ENCODE data around the gene ELOVL3. TPM values are rescaled to one million over a fixed set of nuclear protein-coding genes. Genes with fewer than 3 reads are reported as not detected.
"Not testable (repeated sequence)": the region's sequence is repeated elsewhere in the genome, so short reads cannot be mapped to it uniquely, and the experiment has no call there.

The ELOVL3 gene
- total RNA-seq, result 0.18 TPM in 1 of 2 replicates, not detected in the other
- polyA plus RNA-seq, result 0.10 and 0.82 TPM in 2 replicates

- peaks cover 5% of the 10 kb centered on the region for H3K4me1 ChIP-seq (ENCODE audit: low read depth)
- peak; percentile 95 to 97 for DNase-seq (ENCODE audit: low read depth in 1 of 2, low spot score in 1 of 2)
- no peak for TF ChIP-seq CTCF (IDR thresholded peaks at IDR 0.05; ENCODE audit: low read depth, low read length)
- no peak within 1 kb of the TSS for H3K27ac ChIP-seq
- no peaks in the 10 kb centered on the region for H3K36me3 ChIP-seq
- no peaks in the 10 kb centered on the region for H3K9me3 ChIP-seq (ENCODE audit: low read depth)
- H3K4me3 ChIP-seq, result peak within 1 kb of the TSS; percentile 19
- peaks cover 55% of the 10 kb centered on the region for H3K27me3 ChIP-seq
These were observed at the start of gene ELOVL3 for GRCh38 chr10:102225646-102226541. TSS of gene ELOVL3 (plus strand) at chr10:102226299. CDS start at chr10:102226549, 250 bp downstream.

- DNase-seq (ENCODE audit: low read depth in 1 of 2, low spot score in 1 of 2), result no peak
These were observed 41.5 kb upstream of the ELOVL3 start for GRCh38 chr10:102184606-102185005.

GRCh38 chr10:102185272-102185671 lies 40.8 kb upstream of the ELOVL3 start:
- no peak for DNase-seq (ENCODE audit: low read depth in 1 of 2, low spot score in 1 of 2)
- no peak overlapping the region for H3K4me3 ChIP-seq
- no peak for TF ChIP-seq CTCF (IDR thresholded peaks at IDR 0.05; ENCODE audit: low read depth, low read length)
- H3K9me3 ChIP-seq (ENCODE audit: low read depth), result no peaks in the 10 kb centered on the region
- H3K4me1 ChIP-seq (ENCODE audit: low read depth), result peaks cover 2% of the 10 kb centered on the region
- H3K27ac ChIP-seq, result no peak overlapping the region
- H3K36me3 ChIP-seq, result no peaks in the 10 kb centered on the region
- H3K27me3 ChIP-seq, result no peaks in the 10 kb centered on the region

More at GRCh38 chr10:102184606-102185005, 41.5 kb upstream of the ELOVL3 start:
- Histone ChIP-seq H3K4me1 (ENCODE audit: low read depth) (peaks cover 2% of the 10 kb centered on the region), H3K4me3 (no peak overlapping the region), H3K36me3 (no peaks in the 10 kb centered on the region), H3K27ac (no peak overlapping the region), H3K9me3 (ENCODE audit: low read depth) (no peaks in the 10 kb centered on the region), H3K27me3 (no peaks in the 10 kb centered on the region)
- no peak for TF ChIP-seq CTCF (IDR thresholded peaks at IDR 0.05; ENCODE audit: low read depth, low read length)

- H3K27me3 ChIP-seq, result no peaks in the 10 kb centered on the region
- H3K4me3 ChIP-seq, result no peak overlapping the region
- TF ChIP-seq CTCF (IDR thresholded peaks at IDR 0.05; ENCODE audit: low read depth, low read length), result no peak
- no peaks in the 10 kb centered on the region for H3K4me1 ChIP-seq (ENCODE audit: low read depth)
- H3K36me3 ChIP-seq, result no peaks in the 10 kb centered on the region
- no peak overlapping the region for H3K27ac ChIP-seq
- DNase-seq (ENCODE audit: low read depth in 1 of 2, low spot score in 1 of 2), result peak in 1 of 2 donors; percentile 62
- H3K9me3 ChIP-seq (ENCODE audit: low read depth), result no peaks in the 10 kb centered on the region
These were observed 40.1 kb upstream of the ELOVL3 start for GRCh38 chr10:102185811-102186527.

GRCh38 chr10:102188298-102188940 lies 37.7 kb upstream of the ELOVL3 start:
- Histone ChIP-seq H3K9me3 (ENCODE audit: low read depth) (no peaks in the 10 kb centered on the region), H3K4me3 (no peak overlapping the region), H3K36me3 (no peaks in the 10 kb centered on the region), H3K4me1 (ENCODE audit: low read depth) (no peaks in the 10 kb centered on the region), H3K27me3 (no peaks in the 10 kb centered on the region), H3K27ac (no peak overlapping the region)
- DNase-seq (ENCODE audit: low read depth in 1 of 2, low spot score in 1 of 2), result no peak
- TF ChIP-seq CTCF (IDR thresholded peaks at IDR 0.05; ENCODE audit: low read depth, low read length), result no peak

GRCh38 chr10:102188941-102189898 lies 36.9 kb upstream of the ELOVL3 start:
- H3K36me3 ChIP-seq; H3K4me3 ChIP-seq; H3K27ac ChIP-seq; H3K27me3 ChIP-seq; H3K4me1 ChIP-seq (ENCODE audit: low read depth); H3K9me3 ChIP-seq (ENCODE audit: low read depth); DNase-seq (ENCODE audit: low read depth in 1 of 2, low spot score in 1 of 2): not testable (repeated sequence)

All from cardiac muscle cell (in vitro differentiated cells and primary cell).